Fibroblast of the aortic adventitia (primary cell): ENCODE results near the gene OR2A25. TPM values are rescaled to one million over a fixed set of nuclear protein-coding genes. Genes with fewer than 3 reads are reported as not detected.
A peak's percentile ranks its signal among the peaks of the same experiment; 100 is the strongest.

ENCODE experiments used
- DNase-seq: peaks from one replicate; pipeline ENCODE4 v3.0.0-alpha.2; 2010; ENCODE audit warnings: low read depth
- H3K4me3 ChIP-seq: 2 replicates; pipeline ENCODE4 v1.5.1; 2011; ENCODE audit warnings: low read depth, mild to moderate bottlenecking, control low read depth, low read length, moderate library complexity
- total RNA-seq: library from RNA; depleted of rRNA; stranded (reverse); fragments of >200 nt; gene quantifications from 2 replicates; pipeline ENCODE4 v1.2.3, GENCODE V29; 2012; ENCODE audit warnings: low replicate concordance
- TF ChIP-seq, protein P1 (sequence below): IDR thresholded peaks from 2 replicates; pipeline ENCODE4 v1.5.1; 2011; ENCODE audit warnings: mild to moderate bottlenecking, low read length, control low read depth, inconsistent platforms; ENCODE audit not compliant: insufficient read depth

OR2A25 gene
- total RNA-seq, 1 donor, result not detected

DNA sequence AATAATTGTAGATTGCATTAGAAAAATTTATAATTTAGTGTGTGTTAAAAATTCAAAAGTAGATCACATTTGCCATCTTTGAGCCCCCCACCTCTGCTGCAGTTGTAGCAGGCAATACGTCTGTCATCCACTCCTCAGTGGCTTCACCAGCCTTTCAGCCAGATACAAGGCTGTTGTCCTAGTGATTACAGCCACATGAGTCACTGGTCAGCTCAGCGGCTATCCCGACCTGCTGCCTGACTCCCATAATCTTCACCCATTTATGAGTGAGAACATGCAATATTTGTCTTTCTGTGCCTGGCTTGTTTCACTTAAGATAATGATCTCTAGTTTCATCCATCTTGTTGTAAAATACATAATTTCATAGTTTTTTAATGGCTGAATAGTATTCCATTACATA, 11.7 kb upstream of the OR2A25 start:
- no peak for DNase-seq
- TF ChIP-seq, protein P1, sequence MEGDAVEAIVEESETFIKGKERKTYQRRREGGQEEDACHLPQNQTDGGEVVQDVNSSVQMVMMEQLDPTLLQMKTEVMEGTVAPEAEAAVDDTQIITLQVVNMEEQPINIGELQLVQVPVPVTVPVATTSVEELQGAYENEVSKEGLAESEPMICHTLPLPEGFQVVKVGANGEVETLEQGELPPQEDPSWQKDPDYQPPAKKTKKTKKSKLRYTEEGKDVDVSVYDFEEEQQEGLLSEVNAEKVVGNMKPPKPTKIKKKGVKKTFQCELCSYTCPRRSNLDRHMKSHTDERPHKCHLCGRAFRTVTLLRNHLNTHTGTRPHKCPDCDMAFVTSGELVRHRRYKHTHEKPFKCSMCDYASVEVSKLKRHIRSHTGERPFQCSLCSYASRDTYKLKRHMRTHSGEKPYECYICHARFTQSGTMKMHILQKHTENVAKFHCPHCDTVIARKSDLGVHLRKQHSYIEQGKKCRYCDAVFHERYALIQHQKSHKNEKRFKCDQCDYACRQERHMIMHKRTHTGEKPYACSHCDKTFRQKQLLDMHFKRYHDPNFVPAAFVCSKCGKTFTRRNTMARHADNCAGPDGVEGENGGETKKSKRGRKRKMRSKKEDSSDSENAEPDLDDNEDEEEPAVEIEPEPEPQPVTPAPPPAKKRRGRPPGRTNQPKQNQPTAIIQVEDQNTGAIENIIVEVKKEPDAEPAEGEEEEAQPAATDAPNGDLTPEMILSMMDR, result no peak
- H3K4me3 ChIP-seq, result no peak overlapping the region

DNA sequence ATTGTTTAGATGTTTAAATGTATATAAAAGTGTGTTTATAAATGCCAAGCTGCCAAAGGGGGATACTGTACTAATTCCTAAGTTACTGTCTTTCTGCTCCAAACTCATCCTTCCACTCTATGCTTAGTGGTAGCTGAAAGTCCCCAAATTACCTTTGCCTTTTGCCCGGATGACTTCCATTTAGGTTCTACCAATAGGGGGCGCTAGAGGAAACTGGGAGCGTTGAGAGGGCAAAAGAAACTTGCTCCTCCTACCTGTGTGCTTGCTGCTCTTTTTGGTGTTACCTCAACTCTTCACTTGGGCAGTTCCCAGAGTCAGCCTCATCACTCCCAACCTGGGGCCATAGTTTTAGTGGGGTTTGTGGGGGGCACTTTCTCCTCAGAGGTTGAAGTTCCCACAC, 5.9 kb upstream of the OR2A25 start:
- no peak for DNase-seq
- TF ChIP-seq, protein P1, result peak; percentile 2

DNA sequence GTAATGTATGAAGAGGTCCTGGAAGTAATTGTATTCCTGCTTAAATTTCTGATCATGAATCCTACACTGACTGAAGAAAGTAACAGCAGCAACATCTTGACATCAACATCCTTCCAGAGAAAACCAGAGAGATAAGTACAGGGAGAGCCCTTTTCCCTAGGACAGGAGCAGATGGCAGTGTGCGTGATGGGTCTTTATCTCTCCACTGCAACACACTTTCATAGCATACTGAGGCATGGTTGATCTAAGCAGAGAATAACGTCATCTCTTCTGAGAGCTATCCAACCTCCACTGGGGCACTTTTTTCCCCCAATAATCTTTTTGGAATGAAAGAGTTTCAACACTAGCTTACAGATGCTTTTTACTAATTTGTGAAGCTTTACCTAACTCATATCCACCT, 342 bp downstream of the OR2A25 start:
- TF ChIP-seq, protein P1, result no peak
- no peak for DNase-seq
- H3K4me3 ChIP-seq, result no peak overlapping the region

More for the DNA sequence above, 5.9 kb upstream of the OR2A25 start:
- no peak overlapping the region for H3K4me3 ChIP-seq

DNA sequence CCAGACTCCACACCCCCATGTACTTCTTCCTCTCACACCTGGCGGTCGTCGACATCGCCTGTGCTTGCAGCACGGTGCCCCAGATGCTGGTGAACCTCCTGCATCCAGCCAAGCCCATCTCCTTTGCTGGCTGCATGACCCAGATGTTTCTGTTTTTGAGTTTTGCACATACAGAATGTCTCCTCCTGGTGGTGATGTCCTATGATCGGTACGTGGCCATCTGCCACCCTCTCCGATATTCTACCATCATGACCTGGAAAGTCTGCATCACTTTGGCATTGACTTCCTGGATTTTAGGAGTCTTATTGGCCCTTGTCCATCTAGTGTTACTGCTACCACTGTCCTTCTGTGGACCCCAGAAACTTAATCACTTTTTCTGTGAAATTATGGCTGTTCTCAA, 4.8 kb downstream of the OR2A25 start:
- no peak overlapping the region for H3K4me3 ChIP-seq
- no peak for DNase-seq
- TF ChIP-seq, protein P1, result no peak

DNA sequence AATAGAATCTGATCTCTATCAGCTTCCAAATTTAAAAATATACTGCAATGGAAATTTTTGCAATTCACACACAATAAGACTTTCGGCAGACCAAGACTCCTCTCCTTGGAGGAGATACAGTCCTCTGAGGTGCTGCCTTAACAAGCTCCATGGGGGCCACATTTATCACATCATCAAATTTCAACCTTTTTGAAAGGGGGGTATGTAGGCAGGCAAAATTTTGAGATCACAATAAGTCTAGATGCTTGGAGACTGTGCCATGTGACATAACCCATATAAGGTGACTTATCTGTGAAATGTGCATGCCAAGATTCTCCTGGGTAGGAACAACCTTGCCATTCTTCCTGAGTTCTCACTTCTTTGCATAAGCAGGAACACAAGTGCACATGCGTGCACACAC, 16.4 kb downstream of the OR2A25 start, which contains the start of gene OR2A12:
Gene OR2A12 (plus strand): TSS at position 301 of the 400 bp plus-strand sequence. CDS start 8,830 bp downstream, outside the sequence.
- DNase-seq, result no peak
- TF ChIP-seq, protein P1, result no peak
- no peak within 1 kb of the TSS for H3K4me3 ChIP-seq

DNA sequence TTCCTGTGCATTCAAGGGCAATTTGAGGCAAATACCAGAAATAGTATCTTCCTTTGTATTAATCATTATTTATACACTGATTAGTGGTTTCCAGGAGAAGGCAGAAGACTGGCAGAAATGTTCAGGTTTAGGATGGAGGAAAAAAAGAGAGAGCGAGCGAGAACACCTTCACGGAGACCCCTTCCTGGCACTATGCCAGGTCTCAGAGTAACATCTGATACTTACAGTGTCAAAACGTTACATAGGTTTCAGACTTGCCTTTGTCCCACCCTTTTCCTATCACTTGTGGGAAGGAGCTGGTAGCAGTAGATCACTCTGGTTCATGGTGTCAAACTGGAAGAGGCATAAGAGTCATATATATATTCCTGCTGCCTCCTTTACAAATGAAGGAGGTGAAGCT, 17.1 kb downstream of the OR2A25 start:
- H3K4me3 ChIP-seq, result no peak overlapping the region
- no peak for DNase-seq
- TF ChIP-seq, protein P1, result no peak

DNA sequence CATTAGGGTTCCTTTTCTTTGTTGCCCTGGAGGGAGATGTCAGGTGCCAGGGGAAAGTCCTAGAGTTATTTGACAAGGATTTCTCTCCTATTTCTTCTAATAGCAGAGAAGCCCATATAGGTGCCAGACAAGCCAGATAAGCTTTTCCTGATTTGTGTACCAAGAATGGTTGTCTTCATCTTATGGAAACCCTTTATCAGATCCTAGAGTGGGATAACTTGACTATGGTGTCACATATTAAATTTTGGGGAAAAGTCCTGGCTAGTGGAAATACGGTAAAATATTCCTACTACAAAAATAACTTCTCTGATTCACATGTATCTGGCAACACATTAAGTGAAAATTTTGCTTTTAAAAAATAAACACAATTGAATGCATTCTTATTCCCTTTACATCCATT, 17.6 kb downstream of the OR2A25 start:
- DNase-seq, result no peak
- no peak overlapping the region for H3K4me3 ChIP-seq
- TF ChIP-seq, protein P1, result no peak
